ENCODE results near the gene TCERG1.

DNA sequence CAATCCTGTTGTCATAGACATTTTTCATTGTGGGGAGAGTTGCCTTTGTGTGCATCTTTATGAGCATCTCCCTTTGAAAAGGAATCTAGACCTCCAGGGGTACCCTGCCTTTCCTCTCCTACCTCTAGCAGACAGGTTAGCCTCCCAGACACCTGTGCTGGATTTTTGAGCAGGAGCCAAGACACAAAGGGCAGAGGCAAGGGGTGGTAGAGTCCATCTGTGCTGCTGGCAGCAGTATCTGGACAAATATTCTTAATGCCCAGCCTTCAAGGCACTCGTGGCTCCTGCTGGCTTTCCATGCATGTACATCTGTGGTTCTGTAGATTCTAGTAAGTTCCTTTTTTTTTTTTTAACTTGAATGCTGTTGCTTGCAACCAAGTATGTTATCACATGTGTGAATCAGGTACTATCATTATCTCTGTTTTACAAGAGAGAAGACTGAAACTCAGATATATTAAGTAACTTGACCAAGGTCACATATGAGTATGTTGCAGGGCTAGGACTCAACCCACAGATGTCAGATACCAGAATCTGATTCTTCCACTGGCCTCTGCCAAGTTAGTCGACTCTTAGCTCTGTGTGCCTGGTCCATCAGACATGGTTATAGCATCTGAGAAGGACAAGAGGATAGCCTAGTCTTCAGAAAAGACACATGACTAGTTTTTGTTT is 101.8 kb downstream of the TCERG1 start:
- TF ChIP-seq EZH2 (IDR thresholded peaks at IDR 0.05) (no peak), POLR2AphosphoS5 (IDR thresholded peaks at IDR 0.05; ENCODE audit: borderline replicate concordance, low read depth, low read length) (no peak)
